H7 (cell line): ENCODE data around the gene ZCCHC24. TPM values are rescaled to one million over a fixed set of nuclear protein-coding genes. Genes with fewer than 3 reads are reported as not detected.

Experiments
- DNase-seq: peaks from one replicate; pipeline ENCODE4 v3.0.0; 2012
- H3K27me3 ChIP-seq: 2 replicates; pipeline ENCODE4 v1.6.0; 2011; ENCODE audit warnings: mild to moderate bottlenecking, low read length; ENCODE audit not compliant: control insufficient read depth, insufficient read depth
- H3K36me3 ChIP-seq: replicated peaks from 2 replicates; pipeline ENCODE4 v1.5.1; 2011; ENCODE audit warnings: low read length; ENCODE audit not compliant: control insufficient read depth, insufficient read depth
- H3K4me3 ChIP-seq: 2 replicates; pipeline ENCODE4 v1.5.1; 2011; ENCODE audit warnings: low read depth, mild to moderate bottlenecking, control low read depth, low read length, moderate library complexity; ENCODE audit not compliant: insufficient read depth
- total RNA-seq: library from RNA; depleted of rRNA; stranded (reverse); fragments of >200 nt; shearing (Covaris generic); gene quantifications from 2 replicates; pipeline ENCODE4 v1.2.3, GENCODE V29; 2014; rRNA removed

The ZCCHC24 gene
- 7.5 and 9.0 TPM in 2 replicates for total RNA-seq

DNA sequence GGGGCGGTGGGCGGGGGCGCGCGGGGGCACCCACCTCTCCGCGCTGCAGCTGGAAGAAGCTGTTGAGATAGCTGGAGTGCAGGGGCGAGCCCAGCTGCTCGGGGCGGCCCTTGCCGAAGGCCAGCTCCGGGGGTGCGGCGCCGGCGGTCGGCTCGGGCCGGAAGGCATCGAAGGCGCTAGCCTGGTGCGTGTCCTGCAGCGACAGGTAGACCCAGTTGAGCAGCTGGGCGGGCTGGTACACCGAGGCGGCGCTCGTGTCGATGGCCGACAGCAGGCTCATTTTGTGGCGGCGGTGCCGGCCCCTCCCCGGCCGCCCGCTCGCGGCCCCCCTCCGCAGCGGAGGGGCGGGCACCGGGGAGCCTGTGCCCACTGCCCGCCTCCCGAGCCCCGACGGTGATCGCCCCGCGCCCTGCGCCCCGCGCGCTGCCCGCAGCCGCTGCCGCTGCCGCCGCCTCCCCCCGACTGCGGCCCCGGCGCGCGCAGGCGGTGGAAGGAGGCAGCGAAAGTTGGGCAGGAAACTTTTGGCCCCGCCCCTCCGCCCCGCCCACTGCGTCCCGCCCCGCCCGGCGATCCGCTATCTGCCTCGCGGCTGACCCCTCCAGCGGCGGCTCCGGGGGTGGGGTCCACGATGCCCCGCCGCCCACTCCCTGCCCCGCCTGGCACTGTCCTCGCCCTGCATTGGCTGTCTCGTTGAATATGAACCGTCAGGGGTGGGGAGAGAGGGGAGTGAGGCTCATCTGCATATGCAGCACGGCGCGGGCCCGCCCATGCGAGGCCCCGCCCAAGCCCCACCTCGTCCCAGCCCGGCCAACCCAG lies at the start of gene ZCCHC24:
Gene ZCCHC24 (minus strand): TSS at position 464 of the 816 bp plus-strand sequence. CDS start 184 bp downstream, at position 280.
- peak within 1 kb of the TSS; percentile 76 for H3K4me3 ChIP-seq
- peak; percentile 99 for DNase-seq
- H3K36me3 ChIP-seq: no peaks in the 10 kb centered on the region
- H3K27me3 ChIP-seq: peaks cover 21% of the 10 kb centered on the region

DNA sequence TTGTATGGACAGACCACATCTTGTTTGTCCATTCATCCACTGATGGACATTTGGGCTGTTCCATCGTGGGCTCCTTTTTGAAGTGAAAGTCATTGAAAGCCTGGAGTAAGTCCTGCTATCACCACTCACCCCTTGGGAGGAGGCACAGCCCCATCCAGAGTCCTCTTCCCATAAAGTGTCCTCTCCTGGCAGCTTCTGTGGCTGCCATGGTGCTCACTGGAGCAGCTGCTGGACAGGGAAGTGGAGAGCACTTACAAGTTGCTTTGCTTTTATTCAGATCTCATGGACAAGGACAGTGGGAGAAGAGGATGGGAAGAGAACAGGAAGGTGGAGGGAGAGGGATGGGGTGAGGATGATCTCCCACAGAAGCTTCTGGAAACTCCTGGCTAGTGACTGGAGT lies 48.4 kb upstream of the ZCCHC24 start:
- DNase-seq: no peak
- H3K36me3 ChIP-seq: no peaks in the 10 kb centered on the region
- no peak overlapping the region for H3K4me3 ChIP-seq

DNA sequence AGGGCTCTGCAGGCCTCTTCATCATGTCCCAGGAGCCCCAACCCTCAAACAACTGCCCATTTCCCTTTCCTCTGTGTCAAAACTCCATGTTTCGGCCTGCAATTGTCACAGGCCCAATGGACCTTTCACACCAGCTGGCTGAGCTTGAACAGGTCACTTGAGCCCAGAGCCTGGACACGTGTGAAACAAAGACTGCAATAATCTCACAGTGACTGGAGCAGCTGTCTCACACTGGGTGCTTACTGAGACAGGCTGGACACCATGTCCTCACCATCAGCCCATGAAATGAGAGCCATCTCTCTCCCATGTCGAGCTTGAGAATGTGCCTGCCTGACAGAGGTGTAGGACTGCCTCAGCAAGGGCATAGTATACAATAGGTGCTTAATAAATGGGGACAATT lies 47.4 kb upstream of the ZCCHC24 start:
- no peaks in the 10 kb centered on the region for H3K27me3 ChIP-seq
- H3K4me3 ChIP-seq: no peak overlapping the region
- no peak for DNase-seq
- H3K36me3 ChIP-seq: no peaks in the 10 kb centered on the region

More for the DNA sequence above, 48.4 kb upstream of the ZCCHC24 start:
- no peaks in the 10 kb centered on the region for H3K27me3 ChIP-seq

DNA sequence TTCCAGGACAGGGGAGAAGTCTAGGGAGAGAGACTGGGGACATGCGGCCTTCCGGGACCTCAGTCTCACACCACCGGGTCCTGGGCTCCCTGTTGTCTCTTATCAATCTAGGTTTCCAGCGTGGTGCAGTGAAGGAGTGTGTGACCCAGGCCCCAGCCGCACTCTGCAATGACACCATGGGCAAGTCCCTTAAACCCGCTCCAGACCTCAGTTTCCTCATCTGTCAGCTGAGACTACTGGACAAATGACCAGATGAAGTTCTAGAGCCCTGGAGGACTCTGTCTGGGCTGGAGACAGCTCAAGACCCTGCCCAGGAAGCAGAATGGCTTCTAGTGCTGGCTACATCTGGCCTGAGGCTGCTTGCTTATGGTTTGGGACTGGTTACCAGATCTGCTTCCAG lies 46.8 kb upstream of the ZCCHC24 start:
- no peaks in the 10 kb centered on the region for H3K27me3 ChIP-seq
- DNase-seq: no peak
- no peak overlapping the region for H3K4me3 ChIP-seq
- no peaks in the 10 kb centered on the region for H3K36me3 ChIP-seq

DNA sequence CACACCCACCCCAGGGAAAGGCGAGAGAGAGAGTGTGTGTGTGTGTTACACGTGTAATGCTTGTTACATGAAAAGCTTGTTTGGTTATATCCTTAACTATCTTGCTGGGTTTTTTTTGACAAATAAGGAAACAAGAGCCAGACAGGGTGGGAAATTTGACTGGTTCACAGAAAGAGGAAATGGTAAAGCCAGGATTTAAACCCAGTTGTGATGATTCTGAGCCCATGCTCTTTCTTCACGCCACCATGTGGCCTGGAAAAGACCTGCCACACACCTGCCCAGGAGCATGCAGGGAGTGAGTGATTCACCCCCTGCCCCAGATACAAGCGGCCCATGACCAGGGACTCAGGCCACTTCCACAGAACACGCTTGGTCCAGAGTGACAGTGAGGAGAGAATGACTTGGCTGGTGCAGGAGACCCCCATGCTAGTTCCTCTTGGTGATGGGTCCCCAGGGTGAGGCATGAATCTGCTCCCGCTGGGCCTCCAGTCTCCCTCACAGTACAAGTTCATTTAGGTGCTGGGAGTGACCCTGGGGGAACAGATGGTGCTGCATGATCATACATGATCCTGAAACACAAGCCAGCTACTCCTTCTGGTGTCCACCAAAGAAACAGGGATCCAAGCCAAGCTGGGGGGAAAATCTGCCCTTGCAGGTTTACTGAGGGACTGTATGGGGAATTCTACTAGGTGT lies 45.9 kb upstream of the ZCCHC24 start:
- Histone ChIP-seq H3K27me3 (no peaks in the 10 kb centered on the region), H3K36me3 (no peaks in the 10 kb centered on the region), H3K4me3 (no peak overlapping the region)
- DNase-seq: peak; percentile 60

DNA sequence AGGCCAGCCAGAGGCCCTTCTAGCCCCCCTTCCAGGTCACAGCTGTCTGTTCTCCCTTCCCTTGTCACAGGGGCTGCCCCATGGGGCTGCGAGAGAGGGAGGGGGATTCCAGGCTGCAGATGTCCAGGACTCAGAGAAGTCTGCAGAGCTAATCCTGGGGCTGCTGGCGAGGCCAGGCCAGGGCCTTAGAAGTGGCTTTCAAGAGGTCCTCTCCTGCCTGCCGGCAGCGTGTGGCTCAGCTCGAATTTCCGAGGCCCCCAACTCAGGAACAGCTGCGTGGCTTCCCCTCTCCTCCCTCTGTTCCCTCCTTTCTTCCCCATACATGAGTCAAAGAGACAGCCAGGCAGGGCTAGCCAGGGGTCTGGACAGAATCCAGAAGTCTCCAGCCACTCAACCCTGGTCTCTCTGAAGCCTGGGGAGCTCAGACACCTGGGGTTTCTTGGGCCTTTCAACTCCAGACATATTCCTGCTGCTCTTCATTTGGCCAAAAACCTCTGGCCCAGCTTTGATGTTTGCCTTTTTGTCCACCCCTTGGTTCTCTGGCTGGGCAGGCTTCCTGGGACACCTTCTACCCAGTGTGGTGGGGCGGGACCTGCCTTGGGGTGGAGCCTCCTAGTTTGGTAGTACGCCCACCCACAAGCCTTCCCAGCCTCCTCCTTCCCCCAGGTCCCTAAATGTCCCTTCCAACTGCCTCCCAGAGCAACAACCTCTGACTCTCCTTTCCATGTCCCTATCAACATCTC lies 45.1 kb upstream of the ZCCHC24 start:
- Histone ChIP-seq H3K36me3 (no peaks in the 10 kb centered on the region), H3K4me3 (no peak overlapping the region), H3K27me3 (no peaks in the 10 kb centered on the region)
- no peak for DNase-seq

DNA sequence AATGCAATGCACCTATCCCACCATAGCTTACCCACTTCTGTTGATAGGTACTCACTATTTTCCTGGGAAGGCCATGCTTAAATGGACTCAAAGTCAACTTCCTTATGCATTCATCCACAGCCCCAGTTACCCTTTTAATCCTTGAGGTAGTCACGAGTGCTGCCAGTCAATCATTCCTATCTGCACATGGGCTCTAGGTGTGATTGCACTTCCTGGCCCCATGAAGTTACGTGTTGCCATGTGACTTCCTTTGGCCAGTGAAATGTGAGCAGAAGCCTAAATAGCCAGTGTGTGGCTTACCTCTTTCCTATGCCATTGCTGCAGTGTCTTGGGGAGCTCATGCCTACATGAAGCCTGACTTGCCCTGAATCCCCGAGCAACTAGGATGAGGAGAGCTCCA lies 43.4 kb upstream of the ZCCHC24 start:
- H3K36me3 ChIP-seq: no peaks in the 10 kb centered on the region
- no peak overlapping the region for H3K4me3 ChIP-seq
- H3K27me3 ChIP-seq: no peaks in the 10 kb centered on the region
- no peak for DNase-seq

DNA sequence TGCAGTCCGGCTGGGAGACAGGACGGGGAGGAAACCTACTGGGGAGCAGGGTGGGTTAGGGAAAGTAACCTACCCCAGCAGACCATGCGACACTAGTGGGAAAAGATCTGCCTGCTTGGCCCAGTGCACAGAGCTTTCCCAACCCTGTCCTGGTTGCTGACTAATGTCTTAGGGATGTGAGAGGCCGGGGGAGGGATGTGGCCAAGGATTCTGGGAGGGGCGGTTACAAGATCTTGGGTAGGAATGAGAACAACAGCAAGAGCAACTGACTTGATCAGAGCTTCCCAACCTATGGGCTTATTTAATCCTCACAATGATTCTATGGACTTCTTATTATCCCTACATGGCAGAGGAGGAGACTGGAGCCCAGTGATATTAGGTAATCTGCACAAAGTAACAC lies 42.9 kb upstream of the ZCCHC24 start:
- no peak for DNase-seq

DNA sequence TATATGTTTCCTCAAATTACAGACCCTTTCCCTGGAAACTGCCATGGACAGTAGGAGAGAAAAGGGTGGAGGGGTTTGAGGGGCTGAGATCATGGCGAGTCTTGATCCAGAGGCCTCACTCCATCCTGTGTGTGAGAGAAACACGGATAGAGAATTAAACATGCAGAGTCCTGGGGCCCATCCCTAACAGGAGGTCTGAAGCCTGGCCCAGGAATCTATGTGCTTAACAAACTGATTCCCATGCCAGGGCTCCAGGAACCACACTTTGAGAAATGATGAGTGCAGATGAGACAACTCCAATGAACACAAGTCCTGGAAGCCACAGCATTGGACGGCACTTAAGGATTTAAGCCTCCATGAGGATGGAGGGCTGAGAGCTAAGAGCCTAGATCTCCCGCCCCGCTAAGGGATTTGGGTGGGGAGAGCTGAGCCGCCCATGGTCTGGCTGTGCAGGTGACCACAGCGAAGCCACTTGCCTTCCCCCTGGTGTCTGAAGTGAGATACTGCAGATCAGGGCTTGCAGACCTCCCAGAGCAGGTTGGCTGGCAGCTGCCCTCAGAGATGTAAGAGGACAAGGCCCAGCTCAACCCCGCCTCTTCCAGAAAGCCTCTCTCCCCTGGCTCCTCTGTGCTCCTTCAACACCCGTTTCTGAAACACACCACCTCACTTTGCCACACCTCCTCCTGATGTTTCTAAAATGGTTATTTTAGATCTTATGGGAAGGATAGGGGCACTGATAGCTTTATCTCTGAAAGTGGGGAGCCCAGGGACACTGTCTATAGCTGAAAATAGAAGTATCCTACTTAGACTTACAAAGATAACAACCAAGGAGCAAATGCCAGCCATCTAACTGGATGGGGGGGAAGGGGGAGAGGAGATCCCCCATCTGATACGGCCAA lies 42.1 kb upstream of the ZCCHC24 start:
- peak; percentile 86 for DNase-seq
- Histone ChIP-seq H3K4me3 (no peak overlapping the region), H3K36me3 (no peaks in the 10 kb centered on the region), H3K27me3 (no peaks in the 10 kb centered on the region)

More for the DNA sequence above, 42.9 kb upstream of the ZCCHC24 start:
- Histone ChIP-seq H3K27me3 (no peaks in the 10 kb centered on the region), H3K4me3 (no peak overlapping the region), H3K36me3 (no peaks in the 10 kb centered on the region)

DNA sequence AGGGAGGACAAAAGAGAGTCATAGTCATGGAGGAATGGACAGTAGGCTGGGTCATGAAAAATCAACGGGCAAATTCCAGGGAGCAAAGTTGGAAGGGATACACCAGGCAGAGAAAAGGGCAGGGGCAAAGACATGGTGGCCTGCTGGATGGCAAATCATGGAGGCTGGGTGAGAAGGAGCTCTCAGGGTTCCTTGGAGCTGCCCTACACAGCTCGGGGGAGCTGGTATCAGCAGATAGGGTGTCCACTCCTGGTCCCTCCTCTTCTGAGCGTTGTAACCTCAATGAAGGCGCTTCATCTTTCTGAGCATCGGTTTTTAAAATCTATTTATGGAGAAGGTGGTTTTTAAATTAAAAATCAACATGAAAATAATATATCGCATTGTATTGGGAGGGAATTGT lies 39.1 kb upstream of the ZCCHC24 start:
- Histone ChIP-seq H3K36me3 (no peaks in the 10 kb centered on the region), H3K27me3 (no peaks in the 10 kb centered on the region), H3K4me3 (no peak overlapping the region)
- DNase-seq: no peak

DNA sequence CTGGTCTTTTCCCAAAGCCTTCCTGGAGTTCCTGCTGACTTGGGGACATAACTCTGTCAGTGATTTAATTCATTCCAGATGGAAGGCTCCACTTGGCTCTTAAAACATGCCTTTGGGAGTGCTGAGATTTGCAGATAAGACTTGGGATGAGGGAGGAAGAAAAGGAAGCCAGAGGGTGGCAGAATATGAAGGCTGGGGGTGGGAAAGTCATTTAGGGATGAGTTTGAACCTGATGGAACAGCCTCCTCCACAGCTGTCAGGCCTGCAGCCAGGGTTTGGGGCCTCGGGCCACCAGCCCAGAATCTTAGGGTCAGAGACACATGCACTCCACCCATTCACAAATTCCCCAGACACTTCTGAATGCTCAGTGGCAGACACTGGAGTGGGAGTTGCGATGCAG lies 38.5 kb upstream of the ZCCHC24 start:
- Histone ChIP-seq H3K36me3 (no peaks in the 10 kb centered on the region), H3K4me3 (no peak overlapping the region), H3K27me3 (no peaks in the 10 kb centered on the region)
- no peak for DNase-seq

DNA sequence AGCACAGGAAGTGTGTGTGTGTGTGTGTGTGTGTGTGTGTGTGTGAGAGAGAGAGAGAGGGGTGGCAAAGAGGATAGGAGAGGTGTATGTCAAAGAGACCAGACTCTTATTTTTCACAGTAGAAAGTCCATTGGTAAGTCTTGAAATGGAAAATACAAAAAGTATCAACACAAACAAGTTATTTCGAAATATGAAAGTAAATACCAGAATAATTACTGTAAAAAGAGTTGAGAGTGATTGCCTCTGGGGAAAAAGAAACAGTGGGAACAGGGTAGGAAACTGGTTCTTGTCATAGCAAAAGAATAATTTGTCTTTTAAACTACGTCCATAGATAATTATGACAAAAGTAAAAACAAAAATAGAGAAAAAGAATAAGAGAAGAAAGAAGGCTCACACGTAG lies 37.9 kb upstream of the ZCCHC24 start:
- Histone ChIP-seq H3K27me3 (no peaks in the 10 kb centered on the region), H3K4me3 (no peak overlapping the region), H3K36me3 (no peaks in the 10 kb centered on the region)
- no peak for DNase-seq

DNA sequence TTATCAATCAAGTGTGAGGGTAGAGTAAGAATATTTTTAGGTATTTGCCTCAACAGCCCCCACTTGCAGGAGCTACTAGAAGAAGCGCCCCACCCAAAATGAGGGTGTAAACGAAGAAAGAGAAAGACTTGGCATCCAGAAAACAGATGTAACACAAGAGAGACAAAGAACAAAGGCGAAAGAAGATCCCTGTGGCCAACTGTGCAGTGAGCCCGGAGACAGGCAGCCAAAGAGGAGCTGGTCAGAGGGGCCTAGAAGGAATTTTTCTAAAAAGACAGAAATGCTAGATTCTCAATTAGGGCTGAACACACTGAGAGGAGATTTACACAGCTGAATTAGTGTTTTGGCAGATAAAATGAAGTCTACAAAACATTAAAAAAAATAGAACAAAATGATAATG lies 37.3 kb upstream of the ZCCHC24 start:
- no peaks in the 10 kb centered on the region for H3K27me3 ChIP-seq
- H3K4me3 ChIP-seq: no peak overlapping the region
- no peaks in the 10 kb centered on the region for H3K36me3 ChIP-seq
- no peak for DNase-seq

DNA sequence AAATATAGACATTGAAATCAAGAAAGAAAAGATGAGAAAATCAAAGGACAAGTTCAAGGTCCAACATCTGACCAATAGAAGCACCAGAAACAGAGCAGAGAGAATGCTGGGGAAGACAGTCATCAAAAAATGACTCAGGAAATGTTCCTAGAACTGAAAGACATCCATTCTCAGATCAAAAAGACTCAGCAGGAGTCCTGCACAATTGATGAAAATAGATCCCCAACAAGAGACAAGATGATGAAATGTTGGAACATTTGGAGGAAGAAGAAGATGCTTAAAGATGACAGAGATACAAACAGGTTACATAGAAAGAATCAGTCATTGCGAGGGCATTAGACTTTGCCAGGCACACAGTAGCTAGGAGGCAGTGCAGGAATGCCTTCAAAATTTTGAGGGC lies 36.9 kb upstream of the ZCCHC24 start:
- Histone ChIP-seq H3K27me3 (no peaks in the 10 kb centered on the region), H3K4me3 (no peak overlapping the region), H3K36me3 (no peaks in the 10 kb centered on the region)
- no peak for DNase-seq
